ENCODE data around the gene MYO7B.
"Not testable (repeated sequence)": the region's sequence is repeated elsewhere in the genome, so short reads cannot be mapped to it uniquely, and the experiment has no call there.

Gene MYO7B

DNA sequence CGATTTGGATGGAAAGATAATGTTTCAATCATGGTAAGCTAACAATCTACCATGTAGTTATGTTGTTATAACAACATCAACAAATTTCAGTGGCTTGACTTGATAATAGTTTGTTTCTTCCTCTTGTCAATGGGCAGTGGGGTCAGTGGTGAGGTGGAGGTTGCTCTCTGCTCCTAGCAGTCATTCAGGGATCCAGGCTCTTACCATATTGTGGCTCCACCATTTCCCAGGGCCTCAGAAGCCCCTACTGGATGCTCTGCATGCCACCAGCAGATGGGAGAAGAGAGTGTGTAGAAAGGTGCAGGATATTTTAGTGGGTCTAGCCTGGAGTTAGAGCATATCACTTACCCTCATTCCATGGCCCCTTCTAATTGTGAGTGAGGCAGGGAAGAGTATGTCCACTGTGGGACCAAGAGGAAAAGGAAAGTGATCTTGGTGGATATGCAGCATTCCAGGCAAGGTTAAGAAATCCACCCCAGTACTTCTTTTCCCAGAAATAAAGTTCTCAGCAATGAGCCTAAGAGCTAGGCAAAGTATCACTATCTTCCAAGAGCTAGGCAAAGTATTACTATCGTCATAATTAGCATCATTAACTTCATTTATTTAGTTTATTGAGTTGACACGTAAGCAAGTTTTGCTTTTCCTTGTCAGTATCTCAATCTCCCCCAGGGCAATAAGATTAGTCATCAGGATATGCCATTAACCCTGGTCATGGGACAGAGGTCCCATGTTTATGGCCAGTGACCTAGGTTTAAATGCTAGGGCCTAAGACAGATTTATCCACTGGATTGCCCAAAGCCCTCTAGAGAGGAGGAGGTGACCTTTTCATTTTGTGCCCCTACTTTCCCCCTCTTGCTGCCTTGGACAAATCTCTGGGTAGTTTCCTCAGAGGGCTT is 5.0 kb upstream of the MYO7B start:
- Histone ChIP-seq H3K9ac (no peak overlapping the region), H3K4me3 (no peak overlapping the region), H3K9me3 (peaks cover 4% of the 10 kb centered on the region; the same call in 1 of the 2 replicates), H3K36me3 (no peaks in the 10 kb centered on the region), H3K27ac (no peak overlapping the region), H3K27me3 (no peaks in the 10 kb centered on the region), H3K4me2 (no peak overlapping the region), H3K4me1 (peaks cover 17% of the 10 kb centered on the region), H4K20me1 (no peaks in the 10 kb centered on the region)
- TF ChIP-seq Cebpa-rat (IDR thresholded peaks at IDR 0.05): no peak

DNA sequence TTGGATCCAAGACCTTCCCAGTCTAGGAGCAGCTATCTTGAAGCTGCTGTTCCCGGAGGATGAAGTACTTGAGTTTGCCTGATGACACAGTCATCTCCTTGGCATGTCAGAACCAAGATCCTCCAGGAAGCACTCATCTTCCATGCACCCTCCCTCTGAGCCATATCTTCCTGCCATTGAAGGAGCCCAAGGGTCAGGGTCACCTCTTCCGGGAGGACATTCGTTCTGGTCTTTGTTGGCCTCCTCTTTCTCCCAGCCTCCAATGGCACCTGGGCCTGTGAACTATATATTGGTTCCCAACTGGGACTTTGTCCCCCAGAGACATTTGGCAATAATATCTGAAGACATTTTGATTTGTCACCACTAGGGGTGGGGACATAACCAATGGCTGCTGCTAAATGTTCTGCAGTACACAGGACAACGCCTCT is 4.2 kb upstream of the MYO7B start:
- Histone ChIP-seq H3K9ac (no peak overlapping the region), H4K20me1 (no peaks in the 10 kb centered on the region)

DNA sequence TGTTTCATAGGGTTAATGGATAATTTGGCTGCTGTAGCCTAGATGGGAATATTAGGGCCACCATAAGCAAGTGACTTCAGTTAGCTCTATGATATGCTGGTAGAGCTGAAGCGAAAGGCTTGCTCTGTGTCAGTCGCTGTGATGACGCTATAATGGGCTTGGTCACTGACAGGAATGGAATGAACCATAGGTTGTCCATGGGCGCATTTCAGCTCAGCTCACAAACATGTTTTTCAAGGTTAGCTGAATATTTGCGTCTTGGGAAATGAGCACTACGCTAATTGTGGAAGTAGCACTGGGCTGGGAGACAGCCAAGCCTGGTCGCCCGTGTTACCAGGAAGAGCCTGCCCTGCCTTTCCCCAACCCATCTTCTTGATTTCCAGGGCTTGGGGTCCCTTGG is 3.2 kb upstream of the MYO7B start:
- Histone ChIP-seq H3K9ac (no peak overlapping the region), H4K20me1 (no peaks in the 10 kb centered on the region), H3K27ac (no peak overlapping the region), H3K4me1 (peaks cover 14% of the 10 kb centered on the region), H3K4me3 (no peak overlapping the region), H3K36me3 (no peaks in the 10 kb centered on the region), H3K27me3 (no peaks in the 10 kb centered on the region), H3K4me2 (no peak overlapping the region), H3K9me3 (peaks cover 4% of the 10 kb centered on the region; the same call in 1 of the 2 replicates)
- TF ChIP-seq Cebpa-rat (IDR thresholded peaks at IDR 0.05): no peak

More for the DNA sequence above, 4.2 kb upstream of the MYO7B start:
- H3K27me3 ChIP-seq: no peaks in the 10 kb centered on the region
- no peak for TF ChIP-seq Cebpa-rat (IDR thresholded peaks at IDR 0.05)
- no peak overlapping the region for H3K4me3 ChIP-seq
- H3K36me3 ChIP-seq: no peaks in the 10 kb centered on the region
- H3K4me2 ChIP-seq: no peak overlapping the region
- peaks cover 4% of the 10 kb centered on the region; the same call in 1 of the 2 replicates for H3K9me3 ChIP-seq
- H3K27ac ChIP-seq: no peak overlapping the region
- H3K4me1 ChIP-seq: peaks cover 17% of the 10 kb centered on the region

DNA sequence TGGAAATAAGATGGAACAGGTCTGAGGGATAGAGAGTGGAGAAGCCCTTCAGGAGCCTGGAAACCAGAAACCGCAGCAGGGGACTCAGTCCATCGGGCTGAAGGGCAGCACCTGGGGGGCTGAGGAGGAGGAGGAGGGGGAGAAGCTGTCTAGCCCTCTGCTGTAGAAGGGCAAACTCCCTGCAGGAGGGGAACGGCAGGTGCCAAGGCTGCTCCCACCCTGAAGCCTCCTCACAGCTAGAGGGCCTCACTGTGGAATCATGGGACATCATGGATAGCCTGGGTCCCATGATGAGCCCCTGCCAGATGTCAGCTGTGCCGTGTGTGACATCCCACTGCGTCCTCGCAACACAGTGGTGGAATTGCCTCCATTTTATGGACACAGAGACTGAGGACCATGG is 435 bp downstream of the MYO7B start:
- no peak for TF ChIP-seq Cebpa-rat (IDR thresholded peaks at IDR 0.05)
- no peaks in the 10 kb centered on the region for H3K36me3 ChIP-seq
- H3K4me2 ChIP-seq: no peak overlapping the region

DNA sequence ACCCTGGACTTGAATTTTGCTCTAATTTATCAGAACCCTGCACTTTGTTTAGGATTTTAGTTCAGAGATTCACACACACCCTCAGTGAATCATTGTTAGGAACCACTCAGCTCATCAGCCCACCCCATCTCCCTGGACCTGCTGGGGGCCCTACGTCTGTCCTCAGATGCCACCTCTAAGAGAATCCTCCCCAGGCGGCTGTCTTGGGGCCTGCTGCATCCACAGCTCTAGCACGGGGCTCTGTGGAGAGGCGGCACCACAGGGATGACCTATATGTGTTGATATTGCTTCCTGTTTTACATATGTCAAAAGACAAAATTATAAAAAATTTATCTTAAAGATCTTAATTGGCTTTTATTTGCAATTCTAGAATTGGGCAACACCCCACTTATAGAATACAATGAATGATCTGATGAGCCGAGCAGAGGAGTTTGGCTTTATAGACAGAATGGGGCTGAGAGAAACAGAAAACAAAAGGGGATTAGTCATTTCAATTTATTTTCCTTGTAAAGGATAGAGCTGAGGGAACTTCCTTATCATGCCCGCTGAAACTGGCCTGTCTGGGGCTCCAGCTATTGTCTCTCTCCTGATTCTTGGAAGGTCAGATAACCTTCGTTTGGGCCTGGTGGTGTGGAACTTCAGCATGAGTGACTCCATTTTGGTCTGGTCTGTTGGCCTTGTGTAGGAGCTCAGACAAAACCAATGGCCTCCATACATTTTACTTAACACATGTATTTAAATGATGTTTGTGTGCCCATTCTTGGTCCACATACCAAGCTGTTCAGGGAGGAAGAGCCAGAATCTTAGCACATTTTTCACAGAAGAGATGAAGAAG is 1.4 kb downstream of the MYO7B start:
- H3K9ac ChIP-seq: no peak overlapping the region
- no peaks in the 10 kb centered on the region for H3K9me3 ChIP-seq
- no peaks in the 10 kb centered on the region for H3K27me3 ChIP-seq
- H3K36me3 ChIP-seq: no peaks in the 10 kb centered on the region
- H3K4me3 ChIP-seq: no peak overlapping the region
- no peak overlapping the region for H3K27ac ChIP-seq
- no peak overlapping the region for H3K4me2 ChIP-seq
- no peaks in the 10 kb centered on the region for H3K4me1 ChIP-seq
- no peak for TF ChIP-seq Cebpa-rat (IDR thresholded peaks at IDR 0.05)
- no peaks in the 10 kb centered on the region for H4K20me1 ChIP-seq

More for the DNA sequence above, 435 bp downstream of the MYO7B start:
- Histone ChIP-seq H3K27me3 (no peaks in the 10 kb centered on the region), H3K4me1 (no peaks in the 10 kb centered on the region), H4K20me1 (no peaks in the 10 kb centered on the region), H3K9me3 (no peaks in the 10 kb centered on the region), H3K27ac (no peak overlapping the region), H3K9ac (no peak overlapping the region), H3K4me3 (no peak overlapping the region)

DNA sequence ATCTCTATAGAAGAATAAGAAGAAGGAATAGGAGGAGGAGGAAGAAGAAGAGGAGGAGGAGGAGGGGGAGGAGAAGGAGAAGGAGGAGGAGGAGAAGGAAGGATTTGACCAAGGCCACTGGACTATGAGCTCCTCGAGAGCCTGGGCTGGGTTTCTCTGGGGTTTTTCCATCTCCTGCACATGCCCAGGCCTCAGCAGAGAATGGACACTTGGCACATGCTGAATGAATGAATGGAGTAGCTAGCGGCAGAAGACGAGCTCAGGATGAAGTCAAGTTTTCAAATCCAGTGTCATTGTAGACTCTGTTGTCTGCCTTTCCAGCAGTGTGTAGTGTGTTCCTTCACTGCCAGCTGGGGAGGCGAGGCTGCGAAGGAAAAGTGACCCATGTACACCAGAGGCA is 2.2 kb downstream of the MYO7B start:
- Histone ChIP-seq H3K36me3 (no peaks in the 10 kb centered on the region), H3K27ac (no peak overlapping the region)
- TF ChIP-seq Cebpa-rat (IDR thresholded peaks at IDR 0.05): no peak

DNA sequence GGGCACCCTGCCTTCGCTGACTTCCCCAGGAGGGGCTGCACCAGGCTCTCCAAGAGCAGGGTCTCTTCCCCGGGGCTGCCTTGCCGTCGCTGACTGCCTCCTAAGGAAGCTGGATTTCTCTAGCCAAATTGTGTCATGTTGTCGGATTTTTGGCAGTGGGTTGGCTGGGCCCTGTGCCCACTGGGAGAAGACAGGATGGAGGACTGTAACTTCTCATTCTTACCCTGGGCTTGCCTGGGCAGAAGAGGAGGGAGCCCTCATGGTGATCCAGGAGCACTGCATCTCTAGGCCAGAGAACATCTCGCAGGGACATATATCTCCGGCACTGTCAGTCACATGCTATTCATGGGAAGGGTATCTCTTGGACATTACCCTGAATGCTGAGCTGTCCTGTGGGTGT is 6.3 kb downstream of the MYO7B start:
- Histone ChIP-seq H3K4me3 (no peak overlapping the region), H4K20me1 (no peaks in the 10 kb centered on the region), H3K9ac (no peak overlapping the region), H3K36me3 (no peaks in the 10 kb centered on the region), H3K27ac (no peak overlapping the region), H3K4me1 (no peaks in the 10 kb centered on the region), H3K27me3 (no peaks in the 10 kb centered on the region), H3K9me3 (peaks cover 4% of the 10 kb centered on the region; the same call in 1 of the 2 replicates), H3K4me2 (no peak overlapping the region)
- no peak for TF ChIP-seq Cebpa-rat (IDR thresholded peaks at IDR 0.05)

More for the DNA sequence above, 2.2 kb downstream of the MYO7B start:
- no peaks in the 10 kb centered on the region for H4K20me1 ChIP-seq
- H3K9ac ChIP-seq: no peak overlapping the region
- no peaks in the 10 kb centered on the region for H3K4me1 ChIP-seq
- no peaks in the 10 kb centered on the region for H3K27me3 ChIP-seq
- no peak overlapping the region for H3K4me3 ChIP-seq
- no peaks in the 10 kb centered on the region for H3K9me3 ChIP-seq
- H3K4me2 ChIP-seq: no peak overlapping the region

DNA sequence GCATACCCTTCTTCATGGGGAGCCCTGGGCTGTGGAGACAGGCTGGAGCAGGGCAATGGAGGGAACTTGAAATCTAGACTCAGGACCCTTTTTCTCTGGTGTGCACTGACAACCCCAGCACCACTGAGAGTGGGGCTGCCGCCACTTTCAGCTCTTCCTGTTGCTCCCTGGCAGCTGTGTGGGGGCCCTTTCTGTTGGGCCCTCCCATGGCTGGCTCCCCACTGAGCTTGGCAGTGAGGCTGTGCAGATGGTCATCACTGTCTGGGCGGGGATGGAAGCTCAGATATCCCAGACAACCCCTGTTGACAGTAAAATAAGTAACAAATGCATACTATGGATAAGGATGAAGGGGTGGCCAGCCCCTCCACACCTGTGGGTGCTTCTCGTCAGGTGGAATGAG is 6.7 kb downstream of the MYO7B start:
- Histone ChIP-seq H3K27ac (no peak overlapping the region), H4K20me1 (no peaks in the 10 kb centered on the region), H3K9ac (no peak overlapping the region), H3K27me3 (no peaks in the 10 kb centered on the region), H3K4me1 (no peaks in the 10 kb centered on the region), H3K9me3 (peaks cover 4% of the 10 kb centered on the region; the same call in 1 of the 2 replicates), H3K4me3 (no peak overlapping the region), H3K36me3 (no peaks in the 10 kb centered on the region), H3K4me2 (no peak overlapping the region)
- TF ChIP-seq Cebpa-rat (IDR thresholded peaks at IDR 0.05): no peak

DNA sequence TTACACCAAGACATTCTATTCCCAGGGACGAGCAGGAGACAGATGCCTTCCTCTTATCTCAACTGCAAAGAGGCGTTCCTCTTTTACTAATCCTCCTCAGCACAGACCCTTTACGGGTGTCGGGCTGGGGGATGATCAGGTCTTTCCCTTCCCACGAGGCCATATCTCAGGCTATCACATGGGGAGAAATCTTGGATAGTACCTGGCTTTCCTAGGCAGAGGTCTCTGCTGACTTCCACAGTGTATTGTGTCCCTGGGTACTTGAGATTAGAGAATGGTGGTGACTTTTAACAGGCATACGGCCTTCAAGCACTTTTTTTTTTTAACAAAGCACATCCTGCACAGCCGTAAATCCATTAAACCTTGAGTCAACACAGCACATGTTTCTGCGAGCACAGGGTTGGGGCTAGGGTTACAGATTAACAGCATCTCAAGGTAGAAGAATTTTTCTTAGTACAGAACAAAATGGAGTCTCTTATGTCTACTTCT is 7.6 kb downstream of the MYO7B start:
- not testable (repeated sequence) for H3K27ac ChIP-seq, H3K9me3 ChIP-seq, H3K4me1 ChIP-seq, H3K36me3 ChIP-seq, H3K27me3 ChIP-seq, H3K4me3 ChIP-seq, H3K9ac ChIP-seq, H3K4me2 ChIP-seq, H4K20me1 ChIP-seq

DNA sequence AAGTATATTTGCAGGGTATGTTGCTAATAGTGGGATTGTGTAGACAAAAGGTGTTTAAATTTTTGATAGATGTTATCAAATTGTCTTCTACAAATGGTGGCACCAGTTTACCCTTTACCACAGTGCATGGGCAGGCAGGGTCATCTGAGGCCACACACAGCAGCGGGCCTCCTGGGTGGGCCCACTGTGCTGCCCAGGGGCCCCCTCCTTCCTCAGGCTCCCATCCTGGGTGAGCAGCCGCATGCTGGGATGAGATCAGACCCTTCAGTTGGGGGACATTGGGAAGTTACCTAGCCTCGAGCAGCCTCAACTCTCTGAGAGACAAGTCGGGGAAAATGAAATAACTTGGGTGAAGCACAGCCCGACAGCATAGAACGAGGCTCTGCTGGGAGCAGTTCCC is 9.7 kb downstream of the MYO7B start:
- Histone ChIP-seq H3K4me3 (no peak overlapping the region), H3K4me2 (no peak overlapping the region), H3K27ac (no peak overlapping the region), H3K27me3 (no peaks in the 10 kb centered on the region), H3K9me3 (peaks cover 4% of the 10 kb centered on the region; the same call in 1 of the 2 replicates), H3K4me1 (no peaks in the 10 kb centered on the region), H3K9ac (no peak overlapping the region), H3K36me3 (no peaks in the 10 kb centered on the region), H4K20me1 (no peaks in the 10 kb centered on the region)
- no peak for TF ChIP-seq Cebpa-rat (IDR thresholded peaks at IDR 0.05)

Measured in BLaER1 (cell line).